Suprapubic skin (tissue), 4 donors: ENCODE measurements around the gene KCNG2. TPM values are rescaled to one million over a fixed set of nuclear protein-coding genes. Genes with fewer than 3 reads are reported as not detected.

Experiments
- DNase-seq, 2 donors: peaks; one replicate each; pipeline ENCODE4 v3.0.0-alpha.2; 2019; ENCODE audit warnings: low spot score in 2 of 2
- H3K27ac ChIP-seq: fragments of 200-600 bp; sonication (generic); one replicate; pipeline ENCODE4 v1.5.1; 2019
- H3K27me3 ChIP-seq: fragments of 200-600 bp; sonication (generic); one replicate; pipeline ENCODE4 v1.5.1; 2019
- H3K36me3 ChIP-seq: fragments of 200-600 bp; sonication (generic); one replicate; pipeline ENCODE4 v1.5.1; 2019
- H3K4me1 ChIP-seq: fragments of 200-600 bp; sonication (generic); one replicate; pipeline ENCODE4 v1.5.1; 2019
- H3K4me3 ChIP-seq: fragments of 200-600 bp; sonication (generic); one replicate; pipeline ENCODE4 v1.5.1; 2019; ENCODE audit warnings: mild to moderate bottlenecking
- H3K9me3 ChIP-seq: fragments of 200-600 bp; sonication (generic); one replicate; pipeline ENCODE4 v1.5.1; 2019
- CTCF ChIP-seq, 2 donors: fragments of 200-600 bp in 1 of 2; fragments of 450-650 bp in 1 of 2; sonication (generic) in 1 of 2; IDR thresholded peaks; one replicate each; pipeline ENCODE4 v1.5.1; 2016 to 2019; ENCODE audit warnings: antibody characterized with exemption in 2 of 2, mild to moderate bottlenecking in 1 of 2, moderate library complexity in 1 of 2
- EP300 ChIP-seq: sonication (generic); formaldehyde crosslinking; IDR thresholded peaks from one replicate; pipeline ENCODE4 v1.6.1; 2017; ENCODE audit warnings: antibody characterized with exemption
- POLR2A ChIP-seq, 2 donors: fragments of 450-650 bp; IDR thresholded peaks; one replicate each; pipeline ENCODE4 v1.6.1; 2017; ENCODE audit warnings: antibody characterized with exemption in 2 of 2, mild to moderate bottlenecking in 2 of 2, moderate library complexity in 2 of 2
- POLR2AphosphoS5 ChIP-seq, 3 donors: sonication (generic); formaldehyde crosslinking; IDR thresholded peaks; one replicate each; pipeline ENCODE4 v1.6.1; 2017; ENCODE audit warnings: antibody characterized with exemption in 3 of 3
- WGBS: methylation state at CpG from one replicate; pipeline ENCODE4 v1.1.5; 2018; 5-methylcytosine and 5-hydroxymethylcytosine counted together
- total RNA-seq, 4 donors: library from RNA; depleted of rRNA; stranded (reverse); fragments of >200 nt; gene quantifications; one replicate each; pipeline ENCODE4 v1.1.0, GENCODE V29; 2016

KCNG2 gene
- total RNA-seq, 4 donors from 2014 or later: not detected

GRCh38 chr18:79792988-79793355 is 4.8 kb upstream of the KCNG2 start:
- TF ChIP-seq EP300 (no peak), POLR2A (IDR thresholded peaks at IDR 0.05) (no peak), POLR2AphosphoS5 (IDR thresholded peaks at IDR 0.05) (no peak), CTCF (IDR thresholded peaks at IDR 0.05) (no peak)
- H3K4me1 ChIP-seq: peaks cover 31% of the 10 kb centered on the region
- DNase-seq: no peak
- peaks cover 51% of the 10 kb centered on the region for H3K27me3 ChIP-seq
- no peaks in the 10 kb centered on the region for H3K36me3 ChIP-seq
- H3K27ac ChIP-seq: no peak overlapping the region
- 75% methylated on average over 4 of the region's 4 CpGs for WGBS
- no peaks in the 10 kb centered on the region for H3K9me3 ChIP-seq
- no peak overlapping the region for H3K4me3 ChIP-seq

- DNase-seq: no peak
- Histone ChIP-seq H3K9me3 (no peaks in the 10 kb centered on the region), H3K4me1 (peaks cover 36% of the 10 kb centered on the region), H3K27me3 (peaks cover 51% of the 10 kb centered on the region), H3K36me3 (no peaks in the 10 kb centered on the region), H3K27ac (no peak overlapping the region), H3K4me3 (no peak overlapping the region)
- WGBS: 87% methylated on average over 17 of the region's 17 CpGs
- TF ChIP-seq POLR2A (IDR thresholded peaks at IDR 0.05) (no peak), EP300 (no peak), CTCF (IDR thresholded peaks at IDR 0.05) (no peak)
Measured at GRCh38 chr18:79794846-79795245, 2.9 kb upstream of the KCNG2 start.

- H3K36me3 ChIP-seq: no peaks in the 10 kb centered on the region
- TF ChIP-seq POLR2A (IDR thresholded peaks at IDR 0.05): no peak
- TF ChIP-seq EP300: no peak
- TF ChIP-seq CTCF (IDR thresholded peaks at IDR 0.05): no peak
- TF ChIP-seq POLR2AphosphoS5 (IDR thresholded peaks at IDR 0.05): no peak
- H3K4me3 ChIP-seq: no peak overlapping the region
- H3K27me3 ChIP-seq: peaks cover 52% of the 10 kb centered on the region
- no peaks in the 10 kb centered on the region for H3K9me3 ChIP-seq
- H3K4me1 ChIP-seq: peaks cover 36% of the 10 kb centered on the region
- no peak for DNase-seq
- no peak overlapping the region for H3K27ac ChIP-seq
- WGBS: 86% methylated on average over 19 of the region's 19 CpGs
Measured at GRCh38 chr18:79795446-79795845, 2.3 kb upstream of the KCNG2 start.

- 22% methylated on average over 7 of the region's 7 CpGs for WGBS
- H3K4me3 ChIP-seq: no peak overlapping the region
- no peak overlapping the region for H3K27ac ChIP-seq
- DNase-seq: no peak
- TF ChIP-seq EP300: no peak
- no peak for TF ChIP-seq POLR2A (IDR thresholded peaks at IDR 0.05)
- TF ChIP-seq CTCF (IDR thresholded peaks at IDR 0.05): no peak
- no peak for TF ChIP-seq POLR2AphosphoS5 (IDR thresholded peaks at IDR 0.05)
- no peaks in the 10 kb centered on the region for H3K9me3 ChIP-seq
- H3K4me1 ChIP-seq: peaks cover 30% of the 10 kb centered on the region
- peaks cover 52% of the 10 kb centered on the region for H3K27me3 ChIP-seq
- H3K36me3 ChIP-seq: no peaks in the 10 kb centered on the region
Measured at GRCh38 chr18:79796016-79796415, 1.7 kb upstream of the KCNG2 start.

GRCh38 chr18:79796531-79797405 is 970 bp upstream of the KCNG2 start:
- DNase-seq: no peak
- WGBS: 43% methylated on average over 8 of the region's 21 CpGs
- TF ChIP-seq POLR2AphosphoS5 (IDR thresholded peaks at IDR 0.05) (no peak), POLR2A (IDR thresholded peaks at IDR 0.05) (no peak), EP300 (no peak), CTCF (IDR thresholded peaks at IDR 0.05) (no peak)
- H3K27ac ChIP-seq: no peak overlapping the region
- no peaks in the 10 kb centered on the region for H3K9me3 ChIP-seq
- no peaks in the 10 kb centered on the region for H3K36me3 ChIP-seq
- no peak overlapping the region for H3K4me3 ChIP-seq
- H3K27me3 ChIP-seq: peaks cover 56% of the 10 kb centered on the region
- peaks cover 24% of the 10 kb centered on the region for H3K4me1 ChIP-seq
